DND-41 (cell line): Measurements from ENCODE around the gene SLC2A9.

ENCODE experiments used
- ATAC-seq: fragments of 200-7000 bp; cut with Tn5 transposase; 3 replicates; pipeline ENCODE4 v1.9.1; 2021; ENCODE audit warnings: low read depth; ENCODE audit not compliant: insufficient read depth
- DNase-seq: peaks from one replicate; pipeline ENCODE4 v3.0.0-alpha.2; 2020
- H2AFZ ChIP-seq: 2 replicates; pipeline ENCODE4 v1.6.0; 2012; ENCODE audit warnings: low read depth, low read length
- H3K27ac ChIP-seq: 2 replicates; pipeline ENCODE4 v1.5.1; 2012; ENCODE audit warnings: low read length, inconsistent platforms
- H3K27me3 ChIP-seq: fragments of 200-600 bp; sonication (generic); 2 replicates; pipeline ENCODE4 v1.6.0; 2012; ENCODE audit warnings: low read length, mild to moderate bottlenecking, inconsistent platforms; ENCODE audit not compliant: insufficient read depth, poor library complexity
- H3K36me3 ChIP-seq: 2 replicates; pipeline ENCODE4 v1.5.1; 2012; ENCODE audit warnings: low read length, inconsistent platforms; ENCODE audit not compliant: insufficient read depth
- H3K4me1 ChIP-seq: 2 replicates; pipeline ENCODE4 v1.5.1; 2012; ENCODE audit warnings: mild to moderate bottlenecking, low read length; ENCODE audit not compliant: insufficient read depth
- H3K4me2 ChIP-seq: 2 replicates; pipeline ENCODE4 v1.6.0; 2012; ENCODE audit warnings: mild to moderate bottlenecking, moderate library complexity, low read length, inconsistent platforms; ENCODE audit not compliant: insufficient read depth
- H3K4me3 ChIP-seq, 2 experiments: fragments of 200-600 bp in 1 of 2; shearing (Covaris generic) in 1 of 2; 2 replicates each; pipeline ENCODE4 v1.5.1; 2012 to 2016; ENCODE audit warnings: inconsistent platforms in 2 of 2, low read length in 2 of 2, mild to moderate bottlenecking in 2 of 2, low read depth in 1 of 2, moderate library complexity in 1 of 2
- H3K79me2 ChIP-seq: 2 replicates; pipeline ENCODE4 v1.6.0; 2012; ENCODE audit warnings: low read length, inconsistent platforms; ENCODE audit not compliant: insufficient read depth
- H3K9ac ChIP-seq: 2 replicates; pipeline ENCODE4 v1.6.0; 2012; ENCODE audit warnings: low read depth, mild to moderate bottlenecking, inconsistent platforms, low read length, moderate library complexity
- H3K9me3 ChIP-seq: 2 replicates; pipeline ENCODE4 v1.5.1; 2012; ENCODE audit warnings: low read length, moderate library complexity, mild to moderate bottlenecking, inconsistent platforms; ENCODE audit not compliant: insufficient read depth, severe bottlenecking
- H4K20me1 ChIP-seq: 2 replicates; pipeline ENCODE4 v1.6.0; 2012; ENCODE audit warnings: low read length; ENCODE audit not compliant: insufficient read depth
- EZH2 ChIP-seq: IDR thresholded peaks from 3 replicates; pipeline ENCODE4 v1.6.1; 2012; ENCODE audit warnings: borderline replicate concordance, low read depth, mild to moderate bottlenecking, moderate library complexity, low read length, inconsistent platforms; ENCODE audit not compliant: severe bottlenecking
- TF ChIP-seq, protein P1 (sequence below): IDR thresholded peaks from 2 replicates; pipeline ENCODE4 v1.5.1; 2012; ENCODE audit warnings: borderline replicate concordance, low read length, moderate library complexity, mild to moderate bottlenecking; ENCODE audit not compliant: poor library complexity, severe bottlenecking; ENCODE audit errors: extremely low read depth

SLC2A9 gene

DNA sequence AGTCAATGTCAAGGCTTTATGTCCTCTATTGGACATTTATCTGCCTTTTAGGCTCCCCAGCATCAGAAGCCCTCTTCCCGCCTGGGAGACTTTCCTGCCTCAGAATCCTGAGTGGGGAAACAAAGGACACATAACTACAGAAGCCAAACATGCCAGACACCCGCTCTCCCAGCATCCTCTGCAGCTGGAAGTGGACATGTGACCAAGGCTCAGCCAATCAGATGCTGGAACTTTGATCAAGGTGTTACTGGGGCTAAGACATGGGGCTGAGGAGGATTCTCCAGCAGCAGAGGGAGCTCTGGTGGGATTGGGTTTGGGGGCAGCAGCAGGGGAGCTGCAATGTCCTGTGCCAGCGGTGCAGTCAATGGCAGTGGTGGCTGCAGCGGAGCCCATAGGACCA lies 19.5 kb downstream of the SLC2A9 start:
- H3K9ac ChIP-seq = no peak overlapping the region
- no peak overlapping the region for H3K27ac ChIP-seq
- H3K36me3 ChIP-seq = no peaks in the 10 kb centered on the region
- H3K79me2 ChIP-seq = no peaks in the 10 kb centered on the region
- no peak overlapping the region for H3K4me3 ChIP-seq
- no peaks in the 10 kb centered on the region for H3K9me3 ChIP-seq
- no peak overlapping the region for H2AFZ ChIP-seq
- H4K20me1 ChIP-seq = no peaks in the 10 kb centered on the region
- ATAC-seq = no peak
- no peak for DNase-seq
- no peaks in the 10 kb centered on the region for H3K4me1 ChIP-seq
- H3K27me3 ChIP-seq = no peaks in the 10 kb centered on the region
- H3K4me2 ChIP-seq = no peak overlapping the region
- TF ChIP-seq EZH2 = no peak
- TF ChIP-seq, protein P1, sequence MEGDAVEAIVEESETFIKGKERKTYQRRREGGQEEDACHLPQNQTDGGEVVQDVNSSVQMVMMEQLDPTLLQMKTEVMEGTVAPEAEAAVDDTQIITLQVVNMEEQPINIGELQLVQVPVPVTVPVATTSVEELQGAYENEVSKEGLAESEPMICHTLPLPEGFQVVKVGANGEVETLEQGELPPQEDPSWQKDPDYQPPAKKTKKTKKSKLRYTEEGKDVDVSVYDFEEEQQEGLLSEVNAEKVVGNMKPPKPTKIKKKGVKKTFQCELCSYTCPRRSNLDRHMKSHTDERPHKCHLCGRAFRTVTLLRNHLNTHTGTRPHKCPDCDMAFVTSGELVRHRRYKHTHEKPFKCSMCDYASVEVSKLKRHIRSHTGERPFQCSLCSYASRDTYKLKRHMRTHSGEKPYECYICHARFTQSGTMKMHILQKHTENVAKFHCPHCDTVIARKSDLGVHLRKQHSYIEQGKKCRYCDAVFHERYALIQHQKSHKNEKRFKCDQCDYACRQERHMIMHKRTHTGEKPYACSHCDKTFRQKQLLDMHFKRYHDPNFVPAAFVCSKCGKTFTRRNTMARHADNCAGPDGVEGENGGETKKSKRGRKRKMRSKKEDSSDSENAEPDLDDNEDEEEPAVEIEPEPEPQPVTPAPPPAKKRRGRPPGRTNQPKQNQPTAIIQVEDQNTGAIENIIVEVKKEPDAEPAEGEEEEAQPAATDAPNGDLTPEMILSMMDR = no peak

DNA sequence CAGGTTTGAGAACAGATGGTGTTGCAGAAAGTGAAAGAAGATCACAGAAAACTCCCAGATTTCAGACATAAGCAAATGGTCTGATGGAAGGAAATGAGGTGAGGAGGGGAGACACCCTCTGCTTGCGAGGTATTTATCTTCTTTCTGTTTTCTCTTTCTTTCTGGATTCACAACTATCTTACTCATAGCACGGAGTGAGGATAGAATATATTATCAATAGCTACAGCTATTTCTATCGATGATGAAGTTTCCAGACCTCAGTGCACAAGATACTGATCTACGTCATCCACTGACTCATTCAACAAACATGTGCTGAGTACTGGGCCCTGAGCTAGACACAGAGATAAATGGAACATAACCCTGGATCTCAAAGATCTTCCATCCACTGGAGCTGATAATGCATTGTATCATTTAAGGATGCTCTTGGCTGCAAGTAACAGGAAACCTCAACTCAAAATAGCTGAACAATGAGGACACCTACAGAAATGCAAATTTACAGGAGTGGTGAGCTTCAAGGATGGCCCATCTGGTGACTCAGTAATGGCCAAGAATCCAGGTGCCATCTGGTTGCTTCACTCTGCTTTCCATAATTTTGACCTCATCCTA lies 21.2 kb downstream of the SLC2A9 start:
- DNase-seq (no peak), ATAC-seq (no peak)
- Histone ChIP-seq H3K9ac (no peak overlapping the region), H2AFZ (no peak overlapping the region), H3K27ac (no peak overlapping the region), H3K79me2 (no peaks in the 10 kb centered on the region), H4K20me1 (no peaks in the 10 kb centered on the region), H3K36me3 (no peaks in the 10 kb centered on the region), H3K9me3 (no peaks in the 10 kb centered on the region), H3K4me2 (no peak overlapping the region), H3K4me3 (no peak overlapping the region), H3K27me3 (no peaks in the 10 kb centered on the region), H3K4me1 (no peaks in the 10 kb centered on the region)
- TF ChIP-seq, protein P1 = no peak

DNA sequence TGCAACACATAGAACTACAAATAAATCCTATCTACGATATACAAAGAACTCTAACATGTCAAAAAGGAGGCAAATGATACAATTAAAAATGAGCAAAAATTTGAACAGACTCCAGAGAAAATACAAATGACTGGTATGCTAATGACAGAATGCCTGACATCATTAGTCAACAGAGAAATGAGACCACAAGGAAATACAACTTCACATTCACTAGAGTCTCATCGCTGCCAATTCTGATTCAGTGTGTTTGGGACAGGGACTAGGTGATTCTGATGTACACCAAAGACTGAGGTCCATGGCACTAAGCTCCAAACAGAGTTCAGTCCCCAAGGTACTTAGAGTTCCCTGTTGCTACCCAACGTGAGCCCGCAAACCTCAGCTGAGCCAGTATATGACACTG lies 23.4 kb downstream of the SLC2A9 start:
- H3K36me3 ChIP-seq = no peaks in the 10 kb centered on the region
- H3K4me3 ChIP-seq = no peak overlapping the region
- TF ChIP-seq, protein P1 = no peak
- no peak for TF ChIP-seq EZH2
- no peak for DNase-seq
- no peaks in the 10 kb centered on the region for H3K79me2 ChIP-seq
- H3K4me1 ChIP-seq = no peaks in the 10 kb centered on the region
- H3K4me2 ChIP-seq = no peak overlapping the region
- H3K9ac ChIP-seq = no peak overlapping the region
- no peaks in the 10 kb centered on the region for H3K9me3 ChIP-seq
- H3K27ac ChIP-seq = no peak overlapping the region
- no peak for ATAC-seq
- H4K20me1 ChIP-seq = no peaks in the 10 kb centered on the region
- H3K27me3 ChIP-seq = no peaks in the 10 kb centered on the region
- no peak overlapping the region for H2AFZ ChIP-seq
